SU-DHL-6 (cell line): ENCODE measurements around the gene ACSF3.

Experiments used
- EZH2phosphoT487 ChIP-seq: fragments of 200-600 bp; sonication (generic), shearing (Covaris generic); conservative IDR thresholded peaks from 2 replicates; pipeline ENCODE4 v1.6.1; 2018; ENCODE audit warnings: mild to moderate bottlenecking, antibody characterized with exemption, low read length, moderate library complexity, mixed read lengths
- TF ChIP-seq, protein P1 (sequence below): fragments of 200-600 bp; sonication (generic); IDR thresholded peaks from one replicate; pipeline ENCODE4 v1.5.1; 2017; ENCODE audit warnings: antibody characterized with exemption, mild to moderate bottlenecking, low read length, moderate library complexity; ENCODE audit not compliant: insufficient read depth, poor library complexity, severe bottlenecking

GRCh38 chr16:89197033-89197632 lies 103.5 kb downstream of the ACSF3 start:
- TF ChIP-seq, protein P1, sequence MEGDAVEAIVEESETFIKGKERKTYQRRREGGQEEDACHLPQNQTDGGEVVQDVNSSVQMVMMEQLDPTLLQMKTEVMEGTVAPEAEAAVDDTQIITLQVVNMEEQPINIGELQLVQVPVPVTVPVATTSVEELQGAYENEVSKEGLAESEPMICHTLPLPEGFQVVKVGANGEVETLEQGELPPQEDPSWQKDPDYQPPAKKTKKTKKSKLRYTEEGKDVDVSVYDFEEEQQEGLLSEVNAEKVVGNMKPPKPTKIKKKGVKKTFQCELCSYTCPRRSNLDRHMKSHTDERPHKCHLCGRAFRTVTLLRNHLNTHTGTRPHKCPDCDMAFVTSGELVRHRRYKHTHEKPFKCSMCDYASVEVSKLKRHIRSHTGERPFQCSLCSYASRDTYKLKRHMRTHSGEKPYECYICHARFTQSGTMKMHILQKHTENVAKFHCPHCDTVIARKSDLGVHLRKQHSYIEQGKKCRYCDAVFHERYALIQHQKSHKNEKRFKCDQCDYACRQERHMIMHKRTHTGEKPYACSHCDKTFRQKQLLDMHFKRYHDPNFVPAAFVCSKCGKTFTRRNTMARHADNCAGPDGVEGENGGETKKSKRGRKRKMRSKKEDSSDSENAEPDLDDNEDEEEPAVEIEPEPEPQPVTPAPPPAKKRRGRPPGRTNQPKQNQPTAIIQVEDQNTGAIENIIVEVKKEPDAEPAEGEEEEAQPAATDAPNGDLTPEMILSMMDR, result no peak
- TF ChIP-seq EZH2phosphoT487, result no peak
